OCI-LY7 (cell line): Measurements from ENCODE around the gene GPBAR1. TPM values are rescaled to one million over a fixed set of nuclear protein-coding genes. Genes with fewer than 3 reads are reported as not detected.

Source experiments
- BruUV-seq: library from RNA; stranded (reverse); fragments of 400-500 nt; replicated peaks from 2 replicates; lab custom pipeline; 2021; lab: Mats Ljungman, UMichigan
- CTCF ChIA-PET: fragments of 300-600 bp; sonication (Branson Sonifier 250); formaldehyde crosslinking; loops from one replicate; lab custom pipeline; 2022; ENCODE audit warnings: antibody characterized with exemption; ENCODE audit not compliant: unreplicated experiment; lab: Charles Lee
- POLR2A ChIA-PET: fragments of 300-600 bp; sonication (Branson Sonifier 250); formaldehyde crosslinking; loops from one replicate; lab custom pipeline; 2022; ENCODE audit warnings: antibody characterized with exemption; lab: Charles Lee
- DNase-seq: peaks from one replicate; pipeline ENCODE4 v3.0.0-alpha.2; 2015; ENCODE audit warnings: low spot score
- H2AFZ ChIP-seq: fragments of 200-600 bp; sonication (generic), shearing (Covaris generic); 2 replicates; pipeline ENCODE4 v1.6.1; 2014; ENCODE audit warnings: mild to moderate bottlenecking, antibody characterized with exemption, low read length, moderate library complexity
- H3K27ac ChIP-seq: fragments of 200-600 bp; sonication (generic); 2 replicates; pipeline ENCODE4 v1.5.1; 2014; ENCODE audit warnings: mixed run types, low read depth, mild to moderate bottlenecking, moderate library complexity, low read length, inconsistent platforms; ENCODE audit not compliant: poor library complexity, severe bottlenecking
- H3K36me3 ChIP-seq: fragments of 200-600 bp; sonication (generic); 2 replicates; pipeline ENCODE4 v1.6.1; 2014; ENCODE audit warnings: mild to moderate bottlenecking, antibody characterized with exemption, low read length, moderate library complexity, mixed read lengths; ENCODE audit not compliant: insufficient read depth
- H3K4me1 ChIP-seq: fragments of 200-600 bp; sonication (generic); 2 replicates; pipeline ENCODE4 v1.5.1; 2014; ENCODE audit warnings: mild to moderate bottlenecking, low read length; ENCODE audit not compliant: insufficient read depth, poor library complexity, severe bottlenecking
- H3K4me2 ChIP-seq: fragments of 200-600 bp; sonication (generic); 2 replicates; pipeline ENCODE4 v1.6.1; 2014; ENCODE audit warnings: mild to moderate bottlenecking, low read length
- H3K4me3 ChIP-seq: fragments of 200-600 bp; sonication (generic); 2 replicates; pipeline ENCODE4 v1.5.1; 2014; ENCODE audit warnings: mild to moderate bottlenecking, low read depth, low read length; ENCODE audit not compliant: poor library complexity, severe bottlenecking
- H3K79me2 ChIP-seq: fragments of 200-600 bp; sonication (generic); 2 replicates; pipeline ENCODE4 v1.6.1; 2016; ENCODE audit warnings: low read depth, mild to moderate bottlenecking, low read length, moderate library complexity, mixed read lengths; ENCODE audit not compliant: insufficient read depth
- H3K9me2 ChIP-seq: fragments of 200-600 bp; sonication (generic); 2 replicates; pipeline ENCODE4 v1.6.1; 2016; ENCODE audit warnings: mild to moderate bottlenecking, low read length, mixed read lengths; ENCODE audit not compliant: insufficient read depth
- H3K9me3 ChIP-seq: fragments of 200-600 bp; sonication (generic); 2 replicates; pipeline ENCODE4 v1.6.1; 2014; ENCODE audit warnings: mild to moderate bottlenecking, mixed run types, low read length, mixed read lengths
- H4K20me1 ChIP-seq: fragments of 200-600 bp; sonication (generic); 2 replicates; pipeline ENCODE4 v1.6.1; 2014; ENCODE audit warnings: mild to moderate bottlenecking, antibody characterized with exemption, low read length, moderate library complexity, mixed read lengths; ENCODE audit not compliant: insufficient read depth
- CTCF ChIP-seq: fragments of 200-600 bp; sonication (generic); conservative IDR thresholded peaks from 2 replicates; pipeline ENCODE4 v1.5.1; 2014; ENCODE audit warnings: mild to moderate bottlenecking, antibody characterized with exemption, low read length, moderate library complexity, mixed read lengths
- EZH2phosphoT487 ChIP-seq: fragments of 200-600 bp; sonication (generic); IDR thresholded peaks from 2 replicates; pipeline ENCODE4 v1.6.1; 2018; ENCODE audit warnings: low read depth, borderline replicate concordance, mild to moderate bottlenecking, mixed run types, antibody characterized with exemption, low read length, moderate library complexity, mixed read lengths
- intact Hi-C: fragments of 100-400 bp; cut with micrococcal nuclease; formaldehyde crosslinking; loops from one replicate; pipeline ENCODE4 v1.10.0; 2022; ENCODE audit not compliant: unreplicated experiment
- total RNA-seq, 2 experiments: library from RNA; depleted of rRNA in 1 of 2; stranded (reverse); fragments of >200 nt in 1 of 2; shearing (Covaris generic) in 1 of 2; gene quantifications; 2 replicates each; pipeline ENCODE4 v1.2.3, GENCODE V29; 2014 to 2022

The GPBAR1 gene
- total RNA-seq, 2 experiments from 2014 or later: 0.22 to 0.40 TPM

- no peak overlapping the region for H3K27ac ChIP-seq
- peaks cover 31% of the 10 kb centered on the region for H3K36me3 ChIP-seq
- H3K4me3 ChIP-seq: no peak overlapping the region
- peaks cover 46% of the 10 kb centered on the region for H3K4me1 ChIP-seq
- no peaks in the 10 kb centered on the region for H3K79me2 ChIP-seq
- BruUV-seq: no TSS peak
- ChIA-PET CTCF (interaction anchor here (0.5 kb wide), 1 partner anchor 618 kb away, joined by 3 read pairs; no protein-coding TSS in a partner anchor), POLR2A (interaction anchor here (0.5 to 0.9 kb wide), 3 partner anchors 11 to 477 kb away, joined by 3 to 4 read pairs (median 4); partner anchors contain the start of genes AAMP and PNKD)
- intact Hi-C loops: no loop called here
- no peaks in the 10 kb centered on the region for H3K9me3 ChIP-seq
- DNase-seq: no peak
- no peak for TF ChIP-seq EZH2phosphoT487
- no peak for TF ChIP-seq CTCF
- H3K9me2 ChIP-seq: no peaks in the 10 kb centered on the region
- no peak overlapping the region for H2AFZ ChIP-seq
- H3K4me2 ChIP-seq: no peak overlapping the region
- H4K20me1 ChIP-seq: no peaks in the 10 kb centered on the region
Observed at GRCh38 chr2:218259099-218259961, 1.5 kb upstream of the GPBAR1 start.

- ChIA-PET CTCF (no interaction called here), POLR2A (interaction anchor here (0.9 kb wide), 1 partner anchor 10 kb away, joined by 4 read pairs; the partner anchor contains the start of genes AAMP and PNKD)
- no peak for TF ChIP-seq CTCF
- TF ChIP-seq EZH2phosphoT487: no peak
- no TSS peak for BruUV-seq
- H3K4me2 ChIP-seq: no peak overlapping the region
- intact Hi-C loops: no loop called here
- no peaks in the 10 kb centered on the region for H4K20me1 ChIP-seq
- H3K79me2 ChIP-seq: no peaks in the 10 kb centered on the region
- H3K9me2 ChIP-seq: no peaks in the 10 kb centered on the region
- H3K27ac ChIP-seq: no peak overlapping the region
- H3K9me3 ChIP-seq: no peaks in the 10 kb centered on the region
- H3K36me3 ChIP-seq: peaks cover 31% of the 10 kb centered on the region
- H3K4me1 ChIP-seq: peaks cover 46% of the 10 kb centered on the region
- no peak overlapping the region for H3K4me3 ChIP-seq
- H2AFZ ChIP-seq: no peak overlapping the region
- DNase-seq: no peak
Observed at GRCh38 chr2:218260166-218260565, 649 bp upstream of the GPBAR1 start.
